H1 (cell line): Measurements from ENCODE around the gene TJP3. TPM values are rescaled to one million over a fixed set of nuclear protein-coding genes. Genes with fewer than 3 reads are reported as not detected.

Experiments
- CTCF ChIA-PET: fragments of 300-600 bp; sonication (Branson Sonifier 250); formaldehyde crosslinking; loops from one replicate; lab custom pipeline; 2021; ENCODE audit not compliant: partially characterized antibody; lab: Charles Lee
- POLR2A ChIA-PET: fragments of 300-600 bp; sonication (Branson Sonifier 250); formaldehyde crosslinking; loops from one replicate; lab custom pipeline; 2021; ENCODE audit warnings: inconsistent platforms; ENCODE audit not compliant: partially characterized antibody; lab: Charles Lee
- DNase-seq, 2 experiments: peaks; one replicate each; pipeline versions ENCODE4 v3.0.0 to v3.0.0-alpha.2; 2010 to 2022; ENCODE audit warnings: low spot score in 2 of 2, low read depth in 1 of 2, mixed read lengths in 1 of 2
- FAIRE-seq: peaks from 2 replicates; lab custom pipeline; 2011; peaks lifted over from hg19 to GRCh38; lab: Jason Lieb, UNC
- H2AFZ ChIP-seq: 2 replicates; pipeline ENCODE4 v1.8.1; 2012; ENCODE audit warnings: low read length, inconsistent platforms
- H2AK5ac ChIP-seq: 2 replicates; pipeline ENCODE4 v1.6.1; 2013; ENCODE audit warnings: low read depth, low read length
- H2BK120ac ChIP-seq: replicated peaks from 2 replicates; pipeline ENCODE3; 2013; ENCODE audit warnings: low read depth, low read length, inconsistent platforms
- H2BK12ac ChIP-seq: 2 replicates; pipeline ENCODE4 v1.6.1; 2013; ENCODE audit warnings: low read depth, low read length
- H2BK15ac ChIP-seq: 2 replicates; pipeline ENCODE4 v1.6.1; 2013; ENCODE audit warnings: low read length
- H2BK20ac ChIP-seq: 2 replicates; pipeline ENCODE4 v1.6.1; 2013; ENCODE audit warnings: low read length
- H2BK5ac ChIP-seq: 2 replicates; pipeline ENCODE4 v1.6.1; 2013; ENCODE audit warnings: low read depth, low read length
- H3K14ac ChIP-seq: 2 replicates; pipeline ENCODE4 v1.6.1; 2013; ENCODE audit warnings: inconsistent platforms; ENCODE audit not compliant: insufficient read length
- H3K18ac ChIP-seq: 2 replicates; pipeline ENCODE4 v1.6.1; 2013; ENCODE audit warnings: low read length; ENCODE audit errors: extremely low read depth
- H3K23ac ChIP-seq: 2 replicates; pipeline ENCODE4 v1.6.1; 2013; ENCODE audit warnings: inconsistent platforms; ENCODE audit not compliant: insufficient read length
- H3K23me2 ChIP-seq: 2 replicates; pipeline ENCODE4 v1.6.1; 2013; ENCODE audit warnings: low read depth, low read length
- H3K27ac ChIP-seq: 2 replicates; pipeline ENCODE4 v1.6.1; 2011; ENCODE audit warnings: low read depth, low read length, inconsistent platforms
- H3K27me3 ChIP-seq, 4 experiments: replicated peaks in 1 of 4; 1 replicate in 1 of 4; 2 replicates in 3 of 4; pipeline versions ENCODE4 v1.6.1 to v1.8.1; 2011 to 2013; ENCODE audit warnings: low read length in 3 of 4, mild to moderate bottlenecking in 3 of 4, inconsistent platforms in 2 of 4, mixed read lengths in 2 of 4, moderate library complexity in 1 of 4; ENCODE audit not compliant: control insufficient read depth in 3 of 4, insufficient read depth in 3 of 4; ENCODE audit errors: extremely low read depth in 1 of 4
- H3K36me3 ChIP-seq, 4 experiments: 2 replicates each; pipeline versions ENCODE4 v1.6.1 to v1.8.1; 2011 to 2013; ENCODE audit warnings: mild to moderate bottlenecking in 4 of 4, low read length in 3 of 4, moderate library complexity in 2 of 4, control low read depth in 1 of 4, inconsistent platforms in 1 of 4; ENCODE audit not compliant: insufficient read depth in 4 of 4, control insufficient read depth in 2 of 4
- H3K4ac ChIP-seq: replicated peaks from 2 replicates; pipeline ENCODE3; 2013; ENCODE audit warnings: low read length, low read depth, mixed read lengths, inconsistent platforms; ENCODE audit not compliant: insufficient read length
- H3K4me1 ChIP-seq, 4 experiments: replicated peaks in 1 of 4; 1 replicate in 1 of 4; 2 replicates in 3 of 4; pipeline versions ENCODE4 v1.6.1 to v1.8.1; 2011 to 2013; ENCODE audit warnings: low read length in 3 of 4, inconsistent platforms in 2 of 4, mixed read lengths in 1 of 4; ENCODE audit not compliant: insufficient read depth in 4 of 4, control insufficient read depth in 3 of 4
- H3K4me2 ChIP-seq, 2 experiments: 2 replicates each; pipeline versions ENCODE4 v1.6.1 to v1.8.1; 2011 to 2013; ENCODE audit warnings: low read depth in 2 of 2, low read length in 2 of 2, control low read depth in 1 of 2, inconsistent platforms in 1 of 2, mild to moderate bottlenecking in 1 of 2; ENCODE audit not compliant: insufficient read depth in 1 of 2
- H3K4me3 ChIP-seq, 4 experiments: fragments of 200-600, 300-600 bp in 1 of 4; sonication (generic), shearing (Covaris generic), sonication (Bioruptor Twin) in 1 of 4; 2 replicates each; pipeline versions ENCODE4 v1.5.1 to v1.8.1; 2011 to 2016; ENCODE audit warnings: low read length in 4 of 4, low read depth in 3 of 4, control low read depth in 2 of 4, inconsistent platforms in 2 of 4, mild to moderate bottlenecking in 2 of 4, mixed read lengths in 1 of 4, moderate library complexity in 1 of 4; ENCODE audit not compliant: insufficient read depth in 2 of 4; ENCODE audit errors: extremely low read depth in 1 of 4
- H3K56ac ChIP-seq: replicated peaks from 2 replicates; pipeline ENCODE3; 2013; ENCODE audit warnings: low read depth, mild to moderate bottlenecking, mixed read lengths, low read length, inconsistent platforms; ENCODE audit not compliant: insufficient read length
- H3K79me1 ChIP-seq: 2 replicates; pipeline ENCODE4 v1.6.1; 2013; ENCODE audit warnings: low read depth, low read length, control low read depth
- H3K79me2 ChIP-seq, 2 experiments: 2 replicates each; pipeline versions ENCODE4 v1.6.1 to v1.8.1; 2012 to 2013; ENCODE audit warnings: low read length in 2 of 2, mild to moderate bottlenecking in 2 of 2, inconsistent platforms in 1 of 2; ENCODE audit not compliant: insufficient read depth in 2 of 2, control insufficient read depth in 1 of 2
- H3K9ac ChIP-seq, 4 experiments: replicated peaks in 1 of 4; 1 replicate in 1 of 4; 2 replicates in 3 of 4; pipeline versions ENCODE4 v1.6.1 to v1.8.1; 2011 to 2013; ENCODE audit warnings: low read depth in 3 of 4, low read length in 3 of 4, control low read depth in 2 of 4, mild to moderate bottlenecking in 2 of 4, moderate library complexity in 2 of 4, inconsistent platforms in 1 of 4; ENCODE audit errors: extremely low read depth in 1 of 4
- H3K9me3 ChIP-seq, 2 experiments: 2 replicates each; pipeline versions ENCODE4 v1.6.1 to v1.8.1; 2012 to 2013; ENCODE audit warnings: mild to moderate bottlenecking in 2 of 2, moderate library complexity in 2 of 2, control low read depth in 1 of 2, inconsistent platforms in 1 of 2, low read depth in 1 of 2, low read length in 1 of 2, mixed read lengths in 1 of 2; ENCODE audit not compliant: insufficient read depth in 2 of 2
- H4K20me1 ChIP-seq, 2 experiments: replicated peaks in 1 of 2; 2 replicates each; pipeline versions ENCODE3 to v1.8.1; 2011 to 2013; ENCODE audit warnings: inconsistent platforms in 2 of 2, low read length in 2 of 2, mild to moderate bottlenecking in 1 of 2; ENCODE audit not compliant: insufficient read depth in 2 of 2, control insufficient read depth in 1 of 2
- H4K5ac ChIP-seq: 2 replicates; pipeline ENCODE4 v1.6.1; 2013; ENCODE audit warnings: low read length, low read depth, mixed read lengths, inconsistent platforms; ENCODE audit not compliant: insufficient read length
- H4K8ac ChIP-seq: 2 replicates; pipeline ENCODE4 v1.8.0; 2013; ENCODE audit warnings: mild to moderate bottlenecking, moderate library complexity, low read length, inconsistent platforms; ENCODE audit not compliant: insufficient read depth; ENCODE audit errors: extremely low read depth
- H4K91ac ChIP-seq: replicated peaks from 2 replicates; pipeline ENCODE3; 2013; ENCODE audit warnings: low read length, mixed read lengths, inconsistent platforms; ENCODE audit not compliant: insufficient read length
- BCL11A ChIP-seq, 2 experiments: IDR thresholded peaks; one replicate each; pipeline ENCODE4 v1.6.1; 2011; ENCODE audit warnings: low read depth in 2 of 2, low read length in 2 of 2, mild to moderate bottlenecking in 2 of 2
- GABPA ChIP-seq: IDR thresholded peaks from 2 replicates; pipeline ENCODE4 v1.6.1; 2011; ENCODE audit warnings: mild to moderate bottlenecking, low read length, moderate library complexity, borderline replicate concordance; ENCODE audit not compliant: insufficient read depth
- SP2 ChIP-seq: IDR thresholded peaks from 2 replicates; pipeline ENCODE4 v1.6.1; 2012; ENCODE audit warnings: mild to moderate bottlenecking, low read length, inconsistent platforms
- TAF7 ChIP-seq: optimal IDR thresholded peaks from 2 replicates; pipeline ENCODE3; 2011; ENCODE audit warnings: low read depth, mild to moderate bottlenecking, inconsistent platforms, low read length, moderate library complexity, borderline replicate concordance
- WGBS, 2 experiments: shearing (Covaris generic) in 1 of 2; methylation state at CpG; one replicate each; pipeline versions ENCODE4 v1.1.6 to v1.1.7; 2013 to 2015; ENCODE audit warnings: low lambda C conversion rate in 2 of 2, mixed read lengths in 2 of 2, inconsistent platforms in 1 of 2, low coverage in 1 of 2, missing lambda C conversion rate in 1 of 2; ENCODE audit not compliant: insufficient replicate concordance in 2 of 2, insufficient coverage in 1 of 2, insufficient read length in 1 of 2; ENCODE audit errors: extremely low coverage in 1 of 2, missing lambda C conversion rate in 1 of 2; 5-methylcytosine and 5-hydroxymethylcytosine counted together
- polyA plus RNA-seq, 7 experiments: library from polyadenylated mRNA; depleted of rRNA in 3 of 7; stranded (reverse) in 5 of 7; unstranded in 2 of 7; fragments of >200 nt in 5 of 7; fragments of 200-250 nt in 2 of 7; gene quantifications; 1 replicate in 5 of 7; 2 replicates in 1 of 7; 4 replicates in 1 of 7; pipeline versions ENCODE4 v1.2.1 to v1.2.3, GENCODE V29; 2011 to 2013; ENCODE audit warnings: missing spikeins in 2 of 7, mixed read lengths in 2 of 7
- total RNA-seq: library from RNA; stranded (reverse); fragmentation: NEBNext Ultra II Directional; extraction: Animal tissue kit (Norgen Biotek cat#: 25700); gene quantifications from 2 replicates; pipeline ENCODE4 v1.2.1, GENCODE V29; 2021

The TJP3 gene
- total and polyA plus RNA-seq, 2 of the 8 experiments (the other 6 are each of a cell fraction or from before 2014, with no cell fraction given) = 17.1 to 26.1 TPM

DNA sequence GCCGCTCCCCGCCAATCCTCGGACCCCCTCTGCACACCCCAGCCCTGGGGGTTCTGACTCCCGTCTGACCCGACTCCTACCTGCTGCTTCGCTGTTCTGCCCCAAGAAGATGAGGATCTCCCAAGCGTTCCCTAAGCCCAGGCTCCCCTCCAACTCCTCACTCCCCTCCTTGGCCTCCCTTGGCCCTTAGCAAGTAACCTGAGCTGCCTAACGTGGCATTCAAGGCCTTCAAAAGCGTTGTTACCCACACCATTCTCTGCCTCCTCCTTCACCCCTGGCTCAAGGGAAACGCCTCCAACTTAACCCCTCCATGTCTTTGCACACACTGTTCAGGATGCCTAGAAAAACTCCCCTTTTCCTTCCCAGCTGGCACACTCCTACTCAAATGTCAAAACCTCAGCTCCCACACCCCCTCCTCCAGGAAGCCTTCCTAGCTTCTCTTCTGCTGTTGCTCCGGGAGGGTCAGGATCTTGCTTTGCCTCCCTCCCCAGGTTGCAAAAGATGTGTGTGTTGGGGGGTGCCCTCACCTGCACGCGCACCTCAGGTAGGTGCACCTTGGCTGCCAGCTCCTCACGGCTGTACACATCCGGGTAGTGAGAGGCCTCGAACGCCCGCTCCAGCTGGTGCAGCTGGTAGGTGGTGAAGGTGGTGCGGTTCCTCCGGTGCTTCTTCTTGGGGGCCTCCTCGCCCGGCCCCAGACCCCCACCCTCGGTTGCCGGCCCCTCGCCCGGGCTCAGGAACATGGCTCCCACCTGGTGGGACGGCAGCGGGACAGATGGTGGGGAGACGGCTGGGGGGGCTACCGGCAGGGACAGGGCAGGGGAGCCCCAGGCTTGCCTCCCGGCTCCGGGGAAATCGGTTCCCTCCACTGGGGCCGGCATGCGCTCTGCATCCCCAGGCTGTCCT is 63.1 kb downstream of the TJP3 start:
- peak; percentile 18; the same call in 1 of the 2 replicates for TF ChIP-seq GABPA
- TF ChIP-seq TAF7 = no peak
- no peak for TF ChIP-seq BCL11A (IDR thresholded peaks at IDR 0.05; ENCODE audit: low read depth in 2 of 2, low read length in 2 of 2)
- no peak for TF ChIP-seq SP2
- Histone ChIP-seq H3K14ac (no peak overlapping the region), H3K27ac (no peak overlapping the region), H3K4me3 (no peak overlapping the region), H2AK5ac (no peak overlapping the region), H3K4ac (no peak overlapping the region), H2BK15ac (no peak overlapping the region), H2BK120ac (no peak overlapping the region), H3K18ac (no peak overlapping the region), H3K4me2 (peak overlapping the region in 1 of 2 experiments; percentile 3; a peak in 2 of 4 replicates), H2BK5ac (peak overlapping the region; percentile 26; the same call in 1 of the 2 replicates), H4K5ac (no peak overlapping the region), H3K23me2 (peaks cover under 1% of the 10 kb centered on the region; the same call in 1 of the 2 replicates), H4K91ac (no peak overlapping the region), H4K20me1 (peaks cover 0 to 8% of the 10 kb centered on the region in 2 experiments), H3K79me2 (no peaks in the 10 kb centered on the region), H3K79me1 (0 out of 2 replicates have a peak, but pooled peaks cover 3% of the 10 kb centered on the region), H3K9me3 (no peaks in the 10 kb centered on the region), H2BK20ac (0 out of 2 replicates have a peak overlapping the region, but pooled peaks have one; percentile 32), H2AFZ (no peak overlapping the region), H3K23ac (no peak overlapping the region), H3K27me3 (no peaks in the 10 kb centered on the region), H3K56ac (no peak overlapping the region), H3K4me1 (peaks cover 0 to 7% (median 2%) of the 10 kb centered on the region in 4 experiments; a peak in 2 of 7 replicates), H2BK12ac (peak overlapping the region; percentile 55; the same call in 1 of the 2 replicates), H3K9ac (no peak overlapping the region), H3K36me3 (peaks cover 0 to 8% (median 3%) of the 10 kb centered on the region in 4 experiments; a peak in 5 of 8 replicates), H4K8ac (peak overlapping the region; percentile 65)
- ChIA-PET CTCF (interaction anchor here (0.6 to 3.3 kb wide), 3 partner anchors 12 to 55 kb away, joined by 3 to 17 read pairs (median 3); no protein-coding TSS in a partner anchor), POLR2A (interaction anchor here (0.6 to 3.8 kb wide), 5 partner anchors 8 to 217 kb away, joined by 3 to 23 read pairs (median 4); partner anchors contain the start of genes MRPL54 and NMRK2)
- WGBS, 2 experiments = 73% methylated on average over 17 of the region's 35 CpGs; no CpG with 5 or more reads in 1 of the 2 experiments
- no peak for FAIRE-seq
- DNase-seq = peak in 1 of 2 experiments; percentile 60
